HepG2 (cell line): ENCODE measurements around the gene TPRX1. TPM values are rescaled to one million over a fixed set of nuclear protein-coding genes. Genes with fewer than 3 reads are reported as not detected.

ENCODE experiments used
- ATAC-seq: fragments of 200-7000 bp; cut with Tn5 transposase; 3 replicates; pipeline ENCODE4 v1.9.1; 2020; ENCODE audit warnings: mild to moderate bottlenecking, moderate library complexity
- BruUV-seq: library from RNA; stranded (reverse); fragments of 400-500 nt; replicated peaks from 2 replicates; lab custom pipeline; 2021; lab: Mats Ljungman, UMichigan
- CTCF ChIA-PET: fragments of 300-600 bp; formaldehyde crosslinking; extraction: SDS; loops from one replicate; lab custom pipeline; 2021; ENCODE audit warnings: low total read pairs, inconsistent platforms, low intra/inter-chr PET ratio; lab: Yijun Ruan, JAX
- POLR2A ChIA-PET: fragments of 350-600 bp; sonication (Branson Sonifier 250); formaldehyde crosslinking; loops from one replicate; lab custom pipeline; 2020; ENCODE audit warnings: antibody characterized with exemption, inconsistent platforms; lab: Yijun Ruan, JAX
- DNase-seq: peaks from one replicate; pipeline ENCODE4 v3.0.0-alpha.2; 2015; ENCODE audit warnings: low spot score
- FAIRE-seq: peaks from 3 replicates; lab custom pipeline; 2011; peaks lifted over from hg19 to GRCh38; lab: Jason Lieb, UNC
- H2AFZ ChIP-seq: one replicate; pipeline ENCODE4 v1.6.1; 2011; ENCODE audit warnings: low read length, inconsistent platforms
- H3K27ac ChIP-seq: fragments of 300-600 bp; 3 replicates; pipeline ENCODE4 v1.8.0; 2011; ENCODE audit warnings: mixed run types, mild to moderate bottlenecking, mixed read lengths, low read length, inconsistent platforms; ENCODE audit not compliant: insufficient read depth; ENCODE audit errors: extremely low read length
- H3K27me3 ChIP-seq, 2 experiments: fragments of 200-600 bp in 1 of 2; 2 replicates in 1 of 2; 3 replicates in 1 of 2; pipeline versions ENCODE4 v1.6.0 to v1.8.0; 2011; ENCODE audit warnings: low read length in 2 of 2, mild to moderate bottlenecking in 2 of 2, moderate library complexity in 2 of 2, inconsistent platforms in 1 of 2; ENCODE audit not compliant: insufficient read depth in 2 of 2, control insufficient read depth in 1 of 2
- H3K36me3 ChIP-seq, 2 experiments: fragments of 200-600 bp in 1 of 2; replicated peaks in 1 of 2; 2 replicates in 1 of 2; 3 replicates in 1 of 2; pipeline versions ENCODE4 v1.5.1 to v1.8.0; 2011; ENCODE audit warnings: low read length in 2 of 2, inconsistent platforms in 1 of 2; ENCODE audit not compliant: insufficient read depth in 2 of 2, control insufficient read depth in 1 of 2
- H3K4me1 ChIP-seq: 2 replicates; pipeline ENCODE4 v1.5.1; 2012; ENCODE audit warnings: low read length, inconsistent platforms; ENCODE audit not compliant: insufficient read depth
- H3K4me2 ChIP-seq: 2 replicates; pipeline ENCODE4 v1.6.0; 2011; ENCODE audit warnings: low read depth, low read length, inconsistent platforms
- H3K4me3 ChIP-seq, 3 experiments: fragments of 200-600 bp in 1 of 3; sonication (generic), shearing (Covaris generic) in 1 of 3; replicated peaks in 1 of 3; 2 replicates each; pipeline ENCODE4 v1.5.1; 2011 to 2016; ENCODE audit warnings: low read length in 3 of 3, inconsistent platforms in 2 of 3, low read depth in 2 of 3, mild to moderate bottlenecking in 2 of 3, control low read depth in 1 of 3, mixed read lengths in 1 of 3; ENCODE audit not compliant: insufficient read depth in 1 of 3
- H3K79me2 ChIP-seq: one replicate; pipeline ENCODE4 v1.6.1; 2011; ENCODE audit warnings: low read length, inconsistent platforms; ENCODE audit not compliant: insufficient read depth
- H3K9ac ChIP-seq: 2 replicates; pipeline ENCODE4 v1.6.0; 2011; ENCODE audit warnings: mild to moderate bottlenecking, low read depth, low read length, inconsistent platforms; ENCODE audit not compliant: insufficient read depth
- H3K9me3 ChIP-seq: 2 replicates; pipeline ENCODE4 v1.5.1; 2012; ENCODE audit warnings: mild to moderate bottlenecking, low read length
- H4K20me1 ChIP-seq: 2 replicates; pipeline ENCODE4 v1.6.0; 2011; ENCODE audit warnings: inconsistent platforms, mild to moderate bottlenecking, low read length, moderate library complexity; ENCODE audit not compliant: insufficient read depth
- NBN ChIP-seq: fragments of 450-650 bp; conservative IDR thresholded peaks from 2 replicates; pipeline ENCODE4 v1.6.1; 2017
- ZBTB38 ChIP-seq: sonication (generic); formaldehyde crosslinking; IDR thresholded peaks from 2 replicates; pipeline ENCODE4 v1.5.1; 2020; ENCODE audit warnings: mild to moderate bottlenecking, missing genetic modification reagents
- WGBS: methylation state at CpG from one replicate; pipeline ENCODE4 v1.1.6; 2017; ENCODE audit warnings: low lambda C conversion rate; 5-methylcytosine and 5-hydroxymethylcytosine counted together
- in situ Hi-C: cut with HindIII; loops from 2 replicates; pipeline ENCODE4 v1.10.0; 2017; ENCODE audit warnings: low pct_unique_long_range_greater_than_20kb; ENCODE audit not compliant: extremely low pct_ligation_motif_present
- intact Hi-C: fragments of 100-400 bp; cut with micrococcal nuclease; formaldehyde crosslinking; loops from one replicate; pipeline ENCODE4 v1.10.0; 2022; ENCODE audit not compliant: unreplicated experiment
- polyA plus RNA-seq, 8 experiments: library from polyadenylated mRNA; depleted of rRNA in 3 of 8; stranded (reverse) in 7 of 8; unstranded in 1 of 8; fragments of >200 nt; fragmentation: Illumina TruSeq in 4 of 8; extraction: Trizol in 4 of 8; gene quantifications; 2 replicates each; pipeline versions ENCODE4 v1.2.1 to v1.2.3, GENCODE V29; 2011 to 2016; ENCODE audit warnings: low read depth in 4 of 8, missing spikeins in 1 of 8, mixed read lengths in 1 of 8; ENCODE audit not compliant: insufficient read depth in 1 of 8
- total RNA-seq, 5 experiments: library from RNA; depleted of rRNA; stranded (reverse); fragments of >200 nt; fragmentation: Illumina TruSeq; extraction: Trizol; gene quantifications; 2 replicates each; pipeline ENCODE4 v1.2.3, GENCODE V29; 2016; ENCODE audit warnings: low read depth in 1 of 5
- TF ChIP-seq, protein P1 (sequence below): sonication (generic); formaldehyde crosslinking; IDR thresholded peaks from 2 replicates; pipeline ENCODE4 v1.4.0; 2020; ENCODE audit warnings: missing genetic modification reagents
- TF ChIP-seq, protein P2 (sequence below): sonication (generic); formaldehyde crosslinking; IDR thresholded peaks from 2 replicates; pipeline ENCODE4 v1.5.0; 2020; ENCODE audit warnings: mild to moderate bottlenecking, missing genetic modification reagents, moderate library complexity
- TF ChIP-seq, protein P3 (sequence below): sonication (generic); formaldehyde crosslinking; IDR thresholded peaks from 2 replicates; pipeline ENCODE4 v1.8.0; 2022; ENCODE audit warnings: mild to moderate bottlenecking, missing genetic modification reagents, borderline replicate concordance

The TPRX1 gene
- total and polyA plus RNA-seq, 2 of the 13 experiments (the other 11 are each of a cell fraction or from before 2014, with no cell fraction given), result not detected

DNA sequence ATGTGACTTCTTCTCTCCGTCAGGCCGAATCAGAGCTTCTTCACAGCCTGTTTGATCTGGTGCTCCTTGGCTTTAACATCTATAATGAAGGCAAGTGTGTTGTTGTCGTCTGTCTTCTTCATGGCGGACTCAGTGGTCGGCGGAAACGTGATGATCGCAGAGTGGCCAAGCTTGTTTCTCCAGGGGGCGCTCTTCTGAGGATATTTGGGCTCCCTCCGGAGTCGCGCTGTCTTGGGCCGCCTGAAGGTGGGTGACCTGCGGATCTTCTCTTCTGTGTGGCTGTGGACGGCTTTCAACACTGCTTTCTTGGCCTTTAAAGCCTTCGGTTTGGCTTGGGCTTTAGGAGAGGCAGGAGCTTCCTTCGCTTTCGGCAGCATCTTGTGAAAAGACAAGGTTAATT is 9.8 kb downstream of the TPRX1 start:
- Histone ChIP-seq H3K27me3 (peaks cover 0 to 13% of the 10 kb centered on the region in 2 experiments; a peak in 2 of 5 replicates), H3K27ac (no peak overlapping the region), H3K36me3 (no peaks in the 10 kb centered on the region), H2AFZ (no peak overlapping the region), H3K79me2 (no peaks in the 10 kb centered on the region), H3K4me1 (no peaks in the 10 kb centered on the region), H3K4me2 (no peak overlapping the region), H3K4me3 (no peak overlapping the region), H3K9ac (no peak overlapping the region), H4K20me1 (no peaks in the 10 kb centered on the region), H3K9me3 (no peaks in the 10 kb centered on the region)
- BruUV-seq, result no TSS peak
- ATAC-seq (no peak), DNase-seq (no peak), FAIRE-seq (no peak)
- 66% methylated on average over 8 of the region's 18 CpGs for WGBS
- intact Hi-C loops, result no loop called here
- POLR2A ChIA-PET, result no interaction called here
- TF ChIP-seq, protein P1, sequence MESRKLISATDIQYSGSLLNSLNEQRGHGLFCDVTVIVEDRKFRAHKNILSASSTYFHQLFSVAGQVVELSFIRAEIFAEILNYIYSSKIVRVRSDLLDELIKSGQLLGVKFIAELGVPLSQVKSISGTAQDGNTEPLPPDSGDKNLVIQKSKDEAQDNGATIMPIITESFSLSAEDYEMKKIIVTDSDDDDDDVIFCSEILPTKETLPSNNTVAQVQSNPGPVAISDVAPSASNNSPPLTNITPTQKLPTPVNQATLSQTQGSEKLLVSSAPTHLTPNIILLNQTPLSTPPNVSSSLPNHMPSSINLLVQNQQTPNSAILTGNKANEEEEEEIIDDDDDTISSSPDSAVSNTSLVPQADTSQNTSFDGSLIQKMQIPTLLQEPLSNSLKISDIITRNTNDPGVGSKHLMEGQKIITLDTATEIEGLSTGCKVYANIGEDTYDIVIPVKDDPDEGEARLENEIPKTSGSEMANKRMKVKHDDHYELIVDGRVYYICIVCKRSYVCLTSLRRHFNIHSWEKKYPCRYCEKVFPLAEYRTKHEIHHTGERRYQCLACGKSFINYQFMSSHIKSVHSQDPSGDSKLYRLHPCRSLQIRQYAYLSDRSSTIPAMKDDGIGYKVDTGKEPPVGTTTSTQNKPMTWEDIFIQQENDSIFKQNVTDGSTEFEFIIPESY (CRISPR knock-in tag), result peak; percentile 91
- TF ChIP-seq ZBTB38 (CRISPR knock-in tag) (peak; percentile 45; the same call in 1 of the 2 replicates), NBN (no peak)
- TF ChIP-seq, protein P2, sequence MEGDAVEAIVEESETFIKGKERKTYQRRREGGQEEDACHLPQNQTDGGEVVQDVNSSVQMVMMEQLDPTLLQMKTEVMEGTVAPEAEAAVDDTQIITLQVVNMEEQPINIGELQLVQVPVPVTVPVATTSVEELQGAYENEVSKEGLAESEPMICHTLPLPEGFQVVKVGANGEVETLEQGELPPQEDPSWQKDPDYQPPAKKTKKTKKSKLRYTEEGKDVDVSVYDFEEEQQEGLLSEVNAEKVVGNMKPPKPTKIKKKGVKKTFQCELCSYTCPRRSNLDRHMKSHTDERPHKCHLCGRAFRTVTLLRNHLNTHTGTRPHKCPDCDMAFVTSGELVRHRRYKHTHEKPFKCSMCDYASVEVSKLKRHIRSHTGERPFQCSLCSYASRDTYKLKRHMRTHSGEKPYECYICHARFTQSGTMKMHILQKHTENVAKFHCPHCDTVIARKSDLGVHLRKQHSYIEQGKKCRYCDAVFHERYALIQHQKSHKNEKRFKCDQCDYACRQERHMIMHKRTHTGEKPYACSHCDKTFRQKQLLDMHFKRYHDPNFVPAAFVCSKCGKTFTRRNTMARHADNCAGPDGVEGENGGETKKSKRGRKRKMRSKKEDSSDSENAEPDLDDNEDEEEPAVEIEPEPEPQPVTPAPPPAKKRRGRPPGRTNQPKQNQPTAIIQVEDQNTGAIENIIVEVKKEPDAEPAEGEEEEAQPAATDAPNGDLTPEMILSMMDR (CRISPR knock-in tag), result 0 out of 2 replicates have a peak, but pooled peaks have one; percentile 27
- TF ChIP-seq, protein P3, sequence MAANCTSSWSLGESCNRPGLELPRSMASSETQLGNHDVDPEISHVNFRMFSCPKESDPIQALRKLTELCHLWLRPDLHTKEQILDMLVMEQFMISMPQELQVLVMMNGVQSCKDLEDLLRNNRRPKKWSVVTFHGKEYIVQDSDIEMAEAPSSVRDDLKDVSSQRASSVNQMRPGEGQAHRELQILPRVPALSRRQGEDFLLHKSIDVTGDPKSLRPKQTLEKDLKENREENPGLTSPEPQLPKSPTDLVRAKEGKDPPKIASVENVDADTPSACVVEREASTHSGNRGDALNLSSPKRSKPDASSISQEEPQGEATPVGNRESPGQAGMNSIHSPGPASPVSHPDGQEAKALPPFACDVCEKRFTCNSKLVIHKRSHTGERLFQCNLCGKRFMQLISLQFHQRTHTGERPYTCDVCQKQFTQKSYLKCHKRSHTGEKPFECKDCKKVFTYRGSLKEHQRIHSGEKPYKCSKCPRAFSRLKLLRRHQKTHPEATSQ (CRISPR knock-in tag), result no peak
- CTCF ChIA-PET, result no interaction called here
- in situ Hi-C loops, result no loop called here
